HuH-7.5 (cell line): ENCODE measurements around the gene ZSCAN5A.
"Not testable (repeated sequence)": the region's sequence is repeated elsewhere in the genome, so short reads cannot be mapped to it uniquely, and the experiment has no call there.

ENCODE experiments used
- DNase-seq: peaks from one replicate; pipeline ENCODE4 v3.0.0; 2011; ENCODE audit warnings: low spot score

Gene ZSCAN5A

DNA sequence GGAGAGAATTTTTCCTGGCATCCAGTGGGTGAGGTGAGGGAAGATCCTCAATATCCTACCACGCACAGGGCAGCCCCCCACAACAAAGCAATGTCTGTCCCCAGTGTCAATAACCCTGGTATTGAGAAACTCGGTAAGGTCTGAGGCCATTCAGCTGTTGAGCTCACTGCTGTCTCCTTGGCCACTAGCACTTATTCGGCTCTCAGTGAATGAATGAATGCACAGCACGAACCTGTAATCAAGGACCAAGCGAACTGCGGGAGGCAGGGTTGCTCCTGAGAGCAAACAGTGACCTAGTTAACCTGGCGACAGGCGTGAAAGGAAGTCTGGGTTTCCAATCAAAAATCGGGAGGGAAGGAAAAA is 640 bp downstream of the ZSCAN5A start:
- peak; percentile 42 for DNase-seq

DNA sequence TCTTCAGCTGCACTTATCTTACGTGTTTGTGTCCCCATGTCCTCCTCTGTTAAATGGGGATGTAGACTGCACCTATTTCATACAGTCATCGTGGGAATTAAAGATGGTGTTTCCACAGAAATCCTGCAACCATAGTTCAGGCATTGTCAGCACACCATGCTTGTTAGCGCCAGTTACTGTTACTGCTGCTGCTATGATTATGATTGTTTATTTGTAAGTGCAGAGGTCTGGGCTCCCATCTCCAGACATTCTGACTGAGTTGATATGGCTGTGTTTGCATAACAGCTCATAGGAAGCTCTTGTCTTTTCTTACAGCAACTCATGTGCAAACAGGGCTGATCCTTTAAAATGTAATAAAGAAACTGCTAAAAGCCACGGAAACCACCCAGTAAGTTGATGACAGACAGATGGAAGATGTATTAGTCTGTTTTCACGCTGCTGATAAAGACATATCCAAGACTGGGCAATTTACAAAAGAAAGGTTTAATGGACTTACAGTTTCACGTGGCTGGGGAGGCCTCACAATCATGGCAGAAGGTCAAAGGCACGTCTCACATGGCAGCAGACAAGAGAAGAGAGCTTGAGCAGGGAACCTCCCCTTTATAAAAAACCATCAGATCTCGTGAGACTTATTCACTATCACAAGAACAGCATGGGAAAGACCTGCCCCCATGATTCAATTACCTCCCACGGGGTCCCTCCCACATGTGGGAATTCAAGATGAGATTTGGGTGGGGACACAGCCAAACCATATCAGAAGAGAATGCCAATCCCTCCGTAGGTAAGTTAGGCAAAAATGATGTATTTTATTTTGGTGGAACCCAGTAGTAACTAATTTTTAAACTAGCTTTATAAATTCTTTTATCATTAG is 1.6 kb downstream of the ZSCAN5A start:
- DNase-seq, result no peak

DNA sequence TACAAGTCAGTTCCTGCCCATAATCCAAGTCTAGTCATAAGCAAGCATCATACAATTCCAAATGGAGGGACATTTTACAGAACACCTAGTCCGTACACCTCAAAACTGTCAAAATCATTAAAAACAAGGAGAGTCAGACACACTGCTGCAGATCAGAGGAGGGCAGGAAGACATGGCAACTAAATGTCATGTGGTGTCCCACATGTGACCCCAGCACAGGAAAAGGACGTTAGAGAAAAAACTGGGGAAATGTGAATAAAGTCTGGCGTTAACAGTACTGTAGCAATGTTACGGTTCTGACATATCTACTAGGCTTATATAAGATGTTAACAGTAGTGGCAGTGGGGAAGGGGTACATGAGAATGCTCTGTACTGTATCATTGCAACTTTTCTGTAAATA is 2.3 kb downstream of the ZSCAN5A start:
- no peak for DNase-seq

DNA sequence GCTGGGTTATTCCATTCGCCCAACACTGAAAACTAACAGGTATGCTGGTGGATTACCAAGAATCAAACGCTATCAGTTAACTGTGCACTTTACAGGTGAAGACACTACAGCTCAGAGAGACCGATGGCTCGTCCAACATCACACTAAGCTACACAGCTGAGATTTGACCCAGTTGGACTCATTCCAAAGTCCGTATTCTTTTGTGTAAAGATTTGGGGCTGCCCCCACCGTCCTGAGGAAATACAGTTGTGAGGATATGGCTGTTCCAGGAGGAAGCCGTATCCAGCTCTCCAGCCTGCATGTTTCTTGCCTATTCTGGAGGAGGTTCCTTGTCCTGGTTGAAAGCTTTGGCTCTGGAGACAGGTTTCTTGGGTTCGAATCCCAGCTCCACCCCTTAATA is 4.2 kb downstream of the ZSCAN5A start:
- DNase-seq, result no peak

DNA sequence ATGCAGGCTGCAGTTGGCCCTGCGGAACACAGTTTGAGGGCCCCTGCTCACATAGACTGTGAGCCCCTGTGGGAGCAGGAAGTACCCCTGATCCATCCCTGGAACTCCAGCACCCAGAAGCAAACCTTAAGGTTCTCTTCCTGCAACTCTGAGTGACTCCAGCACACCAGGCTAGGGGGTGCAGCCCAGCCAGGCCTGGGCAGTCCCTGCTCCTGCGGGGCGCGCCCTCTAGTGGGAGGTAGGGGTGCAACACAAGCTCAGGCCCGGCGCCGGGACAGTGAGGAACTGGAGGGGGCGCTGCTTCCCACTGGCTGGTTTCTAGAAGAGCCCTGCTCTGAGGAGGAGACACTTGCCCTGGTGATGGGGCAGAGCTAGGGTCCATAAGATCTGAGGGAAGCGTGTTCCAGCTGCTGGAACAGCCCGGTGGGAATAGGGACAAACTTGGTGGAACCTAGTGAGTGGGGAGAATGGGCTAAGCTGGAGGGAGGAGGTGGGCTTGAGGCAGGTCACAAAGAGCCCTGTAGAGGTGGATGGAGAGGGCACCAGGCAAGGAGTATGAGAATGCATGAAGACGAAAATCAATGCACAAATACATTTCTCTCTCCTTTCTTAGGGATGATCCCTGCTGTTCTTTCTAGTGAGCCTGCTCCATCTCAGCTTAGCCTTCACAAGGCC is 5.0 kb downstream of the ZSCAN5A start:
- DNase-seq, result peak; percentile 71

- no peak for DNase-seq
Measured at GRCh38 chr19:56308792-56309191, 5.8 kb downstream of the ZSCAN5A start.

GRCh38 chr19:56307062-56307461 is 7.6 kb downstream of the ZSCAN5A start:
- DNase-seq, result not testable (repeated sequence)

GRCh38 chr19:56306016-56306415 is 8.6 kb downstream of the ZSCAN5A start:
- DNase-seq, result no peak

GRCh38 chr19:56304243-56304642 is 10.4 kb downstream of the ZSCAN5A start:
- no peak for DNase-seq

DNA sequence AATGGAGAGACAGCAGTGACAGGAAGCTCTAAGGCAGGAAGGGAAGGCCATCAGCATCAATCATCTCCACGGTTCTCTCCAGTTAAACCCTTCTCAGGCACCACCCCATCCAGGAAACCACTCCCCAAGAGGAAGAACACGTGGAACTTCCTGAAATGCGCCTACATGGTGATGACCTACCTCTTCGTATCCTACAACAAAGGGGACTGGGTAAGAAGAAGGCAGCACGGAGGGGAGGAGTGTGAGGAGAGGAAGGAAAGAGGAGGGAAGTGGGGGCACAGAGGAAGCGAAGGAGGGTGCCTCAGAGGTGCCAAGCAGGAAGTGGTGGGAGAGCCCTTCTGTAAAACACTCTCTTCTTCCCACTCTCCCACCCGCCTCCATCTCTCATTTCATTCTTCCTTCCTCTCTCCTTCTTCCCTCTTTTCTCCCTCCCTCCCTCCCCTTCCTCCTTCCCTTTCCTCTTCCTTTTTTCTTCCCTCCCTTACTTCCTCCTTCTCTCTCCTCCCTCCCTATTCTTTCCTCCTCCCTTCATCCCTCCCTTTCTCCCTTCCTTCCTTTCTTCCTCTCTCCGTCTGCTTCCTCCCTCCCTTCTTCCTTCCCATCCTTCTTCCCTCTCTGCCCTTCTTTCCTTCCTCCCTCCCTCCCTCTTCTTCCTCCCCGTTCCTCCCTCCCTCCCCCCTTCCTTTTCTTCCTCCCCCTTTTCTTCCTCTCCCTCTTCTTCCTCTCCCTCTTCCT is 12.6 kb downstream of the ZSCAN5A start:
- no peak for DNase-seq

GRCh38 chr19:56301155-56301554 is 13.5 kb downstream of the ZSCAN5A start:
- no peak for DNase-seq

GRCh38 chr19:56299688-56300087 is 15.0 kb downstream of the ZSCAN5A start:
- no peak for DNase-seq

DNA sequence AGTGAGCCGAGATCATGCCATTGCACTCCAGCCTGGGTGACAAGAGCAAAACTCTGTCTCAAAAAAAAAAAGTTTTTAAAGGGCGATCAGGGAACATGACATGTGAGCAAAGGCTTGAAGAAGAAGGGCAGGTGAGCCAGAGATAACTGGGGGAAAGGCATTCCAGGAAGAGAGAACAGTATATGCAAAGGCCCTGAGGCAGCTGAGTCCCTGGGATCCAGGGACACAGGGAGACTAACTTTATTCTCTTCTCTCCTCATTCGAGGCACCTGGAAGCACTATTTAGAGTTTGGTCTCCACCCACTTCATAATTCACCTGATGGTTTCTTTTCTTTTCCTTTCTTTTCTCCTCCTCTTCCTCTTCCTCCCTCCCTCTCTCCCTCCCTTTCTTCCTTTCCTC is 17.6 kb downstream of the ZSCAN5A start:
- no peak for DNase-seq

DNA sequence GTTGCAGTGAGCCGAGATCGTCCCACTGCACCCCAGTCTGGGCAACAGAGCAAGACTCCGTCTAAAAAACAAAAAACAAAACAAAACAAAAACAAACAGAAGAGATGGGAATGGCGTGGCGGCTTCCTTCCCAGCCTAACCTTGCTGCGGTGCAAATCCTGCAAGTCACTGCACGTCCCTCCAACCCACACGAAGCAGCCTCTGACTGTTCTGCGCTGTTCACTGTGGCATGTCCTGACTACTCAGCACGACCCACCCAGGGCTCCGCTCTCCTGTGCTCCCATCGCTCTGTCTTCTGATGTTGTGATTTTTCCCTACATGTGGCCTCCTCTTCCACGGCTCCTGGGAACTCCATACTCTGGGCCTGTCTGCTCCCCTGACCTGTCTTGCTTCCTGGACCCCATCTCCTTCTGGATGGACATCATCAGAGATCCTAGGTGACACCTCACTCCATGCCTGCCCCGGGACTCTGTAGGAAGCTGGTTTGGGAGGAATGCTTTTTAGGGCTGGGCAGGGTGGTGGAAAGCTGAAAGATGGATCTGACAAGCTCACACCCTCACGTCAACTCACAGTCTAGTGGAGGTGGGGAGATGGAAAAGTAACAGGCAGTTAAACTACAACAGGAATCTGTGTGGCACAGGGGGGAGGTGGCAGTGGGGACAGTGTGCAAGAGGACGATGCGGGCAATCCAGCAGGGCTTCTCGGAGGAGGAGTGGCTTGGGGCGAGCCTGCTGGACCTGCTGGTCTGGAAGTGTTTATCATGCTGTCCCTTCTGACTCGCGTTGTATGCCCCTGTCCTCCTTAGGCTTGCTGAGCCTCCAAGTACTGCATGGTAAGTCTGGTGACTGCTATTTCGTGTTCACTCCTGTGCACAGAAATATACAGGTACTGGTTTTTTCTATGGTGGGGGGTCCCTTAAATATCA is 18.8 kb downstream of the ZSCAN5A start:
- no peak for DNase-seq

GRCh38 chr19:56294549-56294948 is 20.1 kb downstream of the ZSCAN5A start:
- no peak for DNase-seq

- no peak for DNase-seq
Measured at GRCh38 chr19:56291867-56292266, 22.8 kb downstream of the ZSCAN5A start.

- DNase-seq, result no peak
Measured at GRCh38 chr19:56290104-56290503, 24.5 kb downstream of the ZSCAN5A start.

- no peak for DNase-seq
Measured at GRCh38 chr19:56284746-56285145, 29.9 kb downstream of the ZSCAN5A start.

DNA sequence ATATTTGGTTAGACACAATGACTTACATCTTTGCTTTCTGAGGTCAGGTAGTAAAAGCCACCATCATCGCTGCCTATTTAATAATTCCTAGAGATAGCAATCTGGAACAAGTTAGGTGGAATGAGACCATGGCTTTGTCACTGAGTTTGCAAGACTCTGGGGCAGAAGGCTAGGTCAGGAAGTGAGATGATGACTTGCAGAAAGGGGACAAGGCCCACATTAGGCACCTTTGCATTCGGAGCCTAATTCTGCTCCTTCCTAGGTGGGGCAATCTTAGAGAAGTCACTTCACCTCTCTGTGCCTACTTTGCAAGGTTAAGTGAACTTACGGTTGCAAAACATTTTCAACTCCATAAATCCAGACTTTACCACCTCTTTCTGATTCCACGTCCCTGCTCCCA is 31.8 kb downstream of the ZSCAN5A start:
- DNase-seq, result no peak

GRCh38 chr19:56273563-56274117 is 41.0 kb downstream of the ZSCAN5A start:
- DNase-seq, result no peak

DNA sequence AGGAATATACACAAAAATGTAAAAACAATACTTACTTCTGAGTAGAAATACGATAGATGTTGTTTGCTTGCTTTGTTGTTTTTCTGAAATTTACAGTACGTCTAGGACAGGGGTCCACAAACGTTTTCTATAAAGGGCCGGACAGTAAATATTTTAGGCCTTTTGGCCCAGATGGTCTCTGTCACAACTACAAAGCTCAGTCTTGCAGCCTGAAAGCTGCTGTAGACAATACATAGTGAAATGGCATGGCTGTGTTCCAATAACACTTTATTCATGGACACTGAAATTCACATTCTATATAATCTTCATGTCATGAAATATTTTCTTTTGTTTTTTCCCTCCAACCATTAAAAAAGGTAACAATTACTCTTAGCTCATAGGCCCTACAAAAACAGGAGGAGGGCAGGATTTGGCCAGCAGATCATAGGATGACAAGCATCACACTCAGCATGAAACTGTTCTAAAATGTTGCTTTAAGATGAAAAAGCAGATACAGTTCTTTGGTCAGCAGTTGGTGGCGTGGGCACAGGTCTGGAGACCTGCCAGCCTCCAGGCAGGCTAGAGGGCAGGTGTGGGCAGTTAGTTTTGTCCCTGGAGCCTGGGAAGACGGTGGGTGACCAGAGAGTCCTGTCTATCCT is 42.4 kb downstream of the ZSCAN5A start, which contains the start of gene EDDM13:
EDDM13 (plus strand) TSS at position 588 of the 638 bp plus-strand sequence. CDS start 87 bp downstream, outside the sequence.
- no peak for DNase-seq
